ENCODE data around the gene FGD5.
"Not testable (repeated sequence)": the region's sequence is repeated elsewhere in the genome, so short reads cannot be mapped to it uniquely, and the experiment has no call there.

FGD5 gene

GRCh38 chr3:14808025-14808424, 10.7 kb upstream of the FGD5 start:
- DNase-seq, result no peak

- no peak for DNase-seq
Observed at GRCh38 chr3:14808502-14809266, 10.1 kb upstream of the FGD5 start.

- DNase-seq, result not testable (repeated sequence)
Observed at GRCh38 chr3:14809611-14810010, 9.2 kb upstream of the FGD5 start.

GRCh38 chr3:14810070-14810791, 8.5 kb upstream of the FGD5 start:
- no peak for DNase-seq

- DNase-seq, result no peak
Observed at GRCh38 chr3:14810801-14811661, 7.7 kb upstream of the FGD5 start.

- no peak for DNase-seq
Observed at GRCh38 chr3:14811684-14812083, 7.1 kb upstream of the FGD5 start.

GRCh38 chr3:14812196-14812790, 6.5 kb upstream of the FGD5 start:
- DNase-seq, result no peak

GRCh38 chr3:14814411-14814871, 4.3 kb upstream of the FGD5 start:
- DNase-seq, result no peak

- no peak for DNase-seq
Observed at GRCh38 chr3:14816359-14816758, 2.4 kb upstream of the FGD5 start.

GRCh38 chr3:14819671-14820070, 909 bp downstream of the FGD5 start:
- no peak for DNase-seq

- DNase-seq, result no peak
Observed at GRCh38 chr3:14820156-14820555, 1.4 kb downstream of the FGD5 start.

- no peak for DNase-seq
Observed at GRCh38 chr3:14821151-14821550, 2.4 kb downstream of the FGD5 start.

- DNase-seq, result no peak
Observed at GRCh38 chr3:14822134-14822533, 3.4 kb downstream of the FGD5 start.

GRCh38 chr3:14822670-14823390, 4.1 kb downstream of the FGD5 start:
- no peak for DNase-seq

GRCh38 chr3:14823393-14823792, 4.6 kb downstream of the FGD5 start:
- no peak for DNase-seq

GRCh38 chr3:14823910-14824629, 5.3 kb downstream of the FGD5 start:
- no peak for DNase-seq

GRCh38 chr3:14824646-14825045, 5.9 kb downstream of the FGD5 start:
- DNase-seq, result no peak

GRCh38 chr3:14826069-14826468, 7.3 kb downstream of the FGD5 start:
- DNase-seq, result no peak

GRCh38 chr3:14827776-14828175, 9.0 kb downstream of the FGD5 start:
- no peak for DNase-seq

- DNase-seq, result no peak
Observed at GRCh38 chr3:14829811-14830210, 11.0 kb downstream of the FGD5 start.

- no peak for DNase-seq
Observed at GRCh38 chr3:14831916-14832450, 13.2 kb downstream of the FGD5 start.
